Right lobe of liver (tissue), 6 donors: ENCODE measurements around the gene TRAPPC3L. TPM values are rescaled to one million over a fixed set of nuclear protein-coding genes. Genes with fewer than 3 reads are reported as not detected.

Experiments used
- ATAC-seq, 4 donors: fragments of 200-7000 bp; cut with Tn5 transposase; one replicate each; pipeline ENCODE4 v1.9.1; 2020; ENCODE audit warnings: mild to moderate bottlenecking in 4 of 4, moderate library complexity in 4 of 4
- DNase-seq, 3 donors: peaks; one replicate each; pipeline ENCODE4 v3.0.0-alpha.2; 2020
- H3K27ac ChIP-seq, 3 donors: fragments of 200-600 bp; one replicate each; pipeline ENCODE4 v1.8.0; 2022
- H3K27me3 ChIP-seq, 2 donors: fragments of 200-600 bp; one replicate each; pipeline ENCODE4 v1.8.0; 2022
- H3K36me3 ChIP-seq, 4 donors: fragments of 200-600 bp; sonication (generic) in 1 of 4; one replicate each; pipeline versions ENCODE4 v1.5.1 to v1.8.0; 2017 to 2022; ENCODE audit warnings: control low read depth in 1 of 4
- H3K4me1 ChIP-seq, 4 donors: fragments of 200-600 bp; sonication (generic) in 1 of 4; one replicate each; pipeline versions ENCODE4 v1.5.1 to v1.8.0; 2017 to 2022; ENCODE audit warnings: control low read depth in 1 of 4
- H3K4me3 ChIP-seq, 3 donors: fragments of 200-600 bp; one replicate each; pipeline ENCODE4 v1.8.0; 2022
- H3K9me3 ChIP-seq, 4 donors: fragments of 200-600 bp; sonication (generic) in 1 of 4; one replicate each; pipeline versions ENCODE4 v1.5.1 to v1.8.0; 2017 to 2022; ENCODE audit warnings: control low read depth in 1 of 4
- POLR2A ChIP-seq: fragments of 450-650 bp; IDR thresholded peaks from one replicate; pipeline ENCODE4 v1.6.1; 2017; ENCODE audit warnings: antibody characterized with exemption, mild to moderate bottlenecking
- WGBS: methylation state at CpG from one replicate; pipeline ENCODE4 v1.1.6; 2018; ENCODE audit warnings: low coverage, low lambda C conversion rate; ENCODE audit not compliant: insufficient coverage; ENCODE audit errors: missing lambda C conversion rate; 5-methylcytosine and 5-hydroxymethylcytosine counted together
- intact Hi-C, 2 donors: fragments of 100-400 bp; cut with DNase I; formaldehyde crosslinking; loops; one replicate each; pipeline versions ENCODE4 v1.11.2 to v1.14.1; 2022
- long read RNA-seq: library from polyadenylated mRNA; unstranded; transcript quantifications from one replicate; pipeline ENCODE4 v2.0.0, GENCODE V29; 2019
- total RNA-seq, 6 experiments: library from RNA; depleted of rRNA in 2 of 6; stranded (reverse); fragments of >200 nt in 2 of 6; fragmentation: NEBNext Ultra II Directional in 3 of 6; extraction: Animal tissue kit (Norgen Biotek cat#: 25700) in 3 of 6; gene quantifications; one replicate each; pipeline versions ENCODE4 v1.1.0 to v1.2.4, GENCODE V29; 2016 to 2023
- TF ChIP-seq, protein P1 (sequence below), 4 donors: fragments of 200-600 bp in 3 of 4; fragments of 450-650 bp in 1 of 4; IDR thresholded peaks; one replicate each; pipeline versions ENCODE4 v1.5.1 to v1.8.0; 2016 to 2022; ENCODE audit warnings: antibody characterized with exemption in 4 of 4, mild to moderate bottlenecking in 2 of 4
- donor health status: DM: no; HTN: yes; CAD: no.
- donor health status: DM: no; HTN: no; CAD: no.
- donor health status: DM: no; HTN: no; CAD: no.
- donor health status: DM: no; HTN: yes; CAD: no.
- donor health status: DM: no; HTN: yes; CAD: no.

Gene TRAPPC3L
- under 1 TPM in 2 of 6 experiments, not detected in 4; 0.12 to 0.17 TPM for total RNA-seq
- long read RNA-seq: 0 reads

DNA sequence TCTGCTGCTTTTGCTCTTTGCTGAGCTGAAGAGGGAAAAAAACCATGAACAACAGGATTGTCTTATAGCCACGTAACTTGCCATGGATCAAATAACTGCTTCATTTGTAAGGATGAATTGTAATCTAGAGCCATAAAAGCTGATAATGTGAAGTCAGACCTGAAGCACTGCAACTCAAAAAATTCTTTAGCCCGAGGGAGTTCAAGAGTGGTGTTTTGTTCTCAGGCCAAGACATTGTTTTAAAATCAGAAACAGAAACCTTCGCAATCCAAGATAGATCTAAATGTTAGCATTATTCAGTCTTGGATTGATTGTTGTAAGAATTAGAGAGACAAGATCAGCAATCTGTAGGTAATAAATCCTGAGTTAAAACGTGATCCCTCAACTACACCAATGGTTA, at the start of gene TRAPPC3L:
Gene TRAPPC3L, minus strand, starts transcription at position 34 of the 400 bp plus-strand sequence. CDS start 170 bp downstream, outside the sequence.
- intact Hi-C loops: no loop called here
- WGBS: 61% methylated on average over 4 of the region's 4 CpGs
- Histone ChIP-seq H3K4me3 (no peak within 1 kb of the TSS), H3K36me3 (no peaks in the 10 kb centered on the region), H3K27ac (no peak within 1 kb of the TSS), H3K9me3 (no peaks in the 10 kb centered on the region), H3K27me3 (no peaks in the 10 kb centered on the region), H3K4me1 (peaks cover 0 to 5% (median 0%) of the 10 kb centered on the region in 4 donors)
- no peak for ATAC-seq
- no peak for DNase-seq
- no peak for TF ChIP-seq POLR2A

DNA sequence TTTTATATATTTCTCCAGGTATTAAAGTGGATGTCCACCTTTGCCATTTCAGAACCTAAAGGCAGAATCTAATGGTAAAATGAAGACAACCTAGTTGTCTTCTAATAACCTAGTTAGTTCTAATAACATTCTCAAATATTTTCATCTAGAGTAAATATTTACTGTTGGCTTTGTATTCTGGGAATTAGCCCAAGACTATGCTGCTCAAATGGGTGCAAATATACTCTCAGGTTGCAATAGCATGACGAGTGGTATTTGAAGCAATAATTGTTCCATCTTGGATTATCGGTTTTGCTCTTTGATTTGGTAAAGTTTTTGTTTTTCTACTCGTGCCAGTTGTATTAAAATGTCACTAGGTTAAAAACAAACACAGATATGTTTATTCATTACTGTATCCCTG, 49.8 kb upstream of the TRAPPC3L start:
- H3K27ac ChIP-seq: no peak overlapping the region
- no peaks in the 10 kb centered on the region for H3K9me3 ChIP-seq
- intact Hi-C loops: no loop called here
- DNase-seq (no peak), ATAC-seq (no peak)
- no peaks in the 10 kb centered on the region for H3K4me1 ChIP-seq
- peaks cover 0 to 40% (median 22%) of the 10 kb centered on the region in 4 donors for H3K36me3 ChIP-seq
- no peak for TF ChIP-seq POLR2A
- TF ChIP-seq, protein P1, sequence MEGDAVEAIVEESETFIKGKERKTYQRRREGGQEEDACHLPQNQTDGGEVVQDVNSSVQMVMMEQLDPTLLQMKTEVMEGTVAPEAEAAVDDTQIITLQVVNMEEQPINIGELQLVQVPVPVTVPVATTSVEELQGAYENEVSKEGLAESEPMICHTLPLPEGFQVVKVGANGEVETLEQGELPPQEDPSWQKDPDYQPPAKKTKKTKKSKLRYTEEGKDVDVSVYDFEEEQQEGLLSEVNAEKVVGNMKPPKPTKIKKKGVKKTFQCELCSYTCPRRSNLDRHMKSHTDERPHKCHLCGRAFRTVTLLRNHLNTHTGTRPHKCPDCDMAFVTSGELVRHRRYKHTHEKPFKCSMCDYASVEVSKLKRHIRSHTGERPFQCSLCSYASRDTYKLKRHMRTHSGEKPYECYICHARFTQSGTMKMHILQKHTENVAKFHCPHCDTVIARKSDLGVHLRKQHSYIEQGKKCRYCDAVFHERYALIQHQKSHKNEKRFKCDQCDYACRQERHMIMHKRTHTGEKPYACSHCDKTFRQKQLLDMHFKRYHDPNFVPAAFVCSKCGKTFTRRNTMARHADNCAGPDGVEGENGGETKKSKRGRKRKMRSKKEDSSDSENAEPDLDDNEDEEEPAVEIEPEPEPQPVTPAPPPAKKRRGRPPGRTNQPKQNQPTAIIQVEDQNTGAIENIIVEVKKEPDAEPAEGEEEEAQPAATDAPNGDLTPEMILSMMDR (IDR thresholded peaks at IDR 0.05): no peak
- H3K4me3 ChIP-seq: no peak overlapping the region
- H3K27me3 ChIP-seq: no peaks in the 10 kb centered on the region
- WGBS: 71% methylated on average over 3 of the region's 3 CpGs

DNA sequence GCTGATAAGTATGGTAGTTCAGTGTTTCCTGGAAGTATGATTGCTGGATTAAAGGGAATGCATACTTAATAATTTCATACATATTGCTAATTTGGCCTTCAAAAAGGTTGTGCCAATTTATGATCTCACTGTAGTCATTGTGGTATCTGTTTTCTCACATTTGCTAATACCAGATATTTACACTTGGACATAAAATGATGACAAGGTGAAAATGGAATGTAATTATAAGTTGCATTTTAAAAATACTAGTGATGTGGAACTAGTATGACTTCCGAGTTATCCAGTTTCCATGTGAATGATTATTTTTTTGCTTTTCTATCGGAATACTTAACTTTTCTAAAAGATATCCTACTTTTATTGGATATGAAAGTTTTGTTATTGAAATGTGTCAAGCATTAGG, 41.3 kb upstream of the TRAPPC3L start:
- peaks cover 0 to 24% (median 17%) of the 10 kb centered on the region in 4 donors for H3K36me3 ChIP-seq
- WGBS: 93% methylated on average over 2 of the region's 2 CpGs

DNA sequence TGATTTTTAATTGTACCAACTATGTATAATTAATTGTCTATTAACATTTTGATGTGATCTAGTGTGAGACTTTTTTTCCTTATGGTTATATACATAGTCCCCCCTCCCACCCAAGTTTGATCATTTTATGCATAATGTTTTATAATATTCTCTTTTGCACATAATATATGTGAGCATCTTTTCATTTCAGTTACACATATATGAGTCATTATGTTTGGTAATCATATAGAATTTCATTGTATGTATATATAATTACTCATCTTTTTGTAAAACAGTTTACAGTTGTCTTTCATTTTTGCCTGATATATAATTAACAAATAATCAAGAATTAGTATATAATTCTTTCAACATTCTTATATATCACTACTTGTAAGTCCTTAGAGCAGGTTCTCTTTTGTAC, 40.8 kb upstream of the TRAPPC3L start:
- Histone ChIP-seq H3K27me3 (no peaks in the 10 kb centered on the region), H3K4me3 (no peak overlapping the region), H3K27ac (no peak overlapping the region), H3K36me3 (peaks cover 0 to 19% (median 15%) of the 10 kb centered on the region in 4 donors), H3K9me3 (no peaks in the 10 kb centered on the region), H3K4me1 (no peaks in the 10 kb centered on the region)
- ATAC-seq: no peak
- TF ChIP-seq, protein P1 (IDR thresholded peaks at IDR 0.05): no peak
- TF ChIP-seq POLR2A: no peak
- DNase-seq: no peak
- intact Hi-C loops: no loop called here

More for the DNA sequence above, 41.3 kb upstream of the TRAPPC3L start:
- H3K27me3 ChIP-seq: no peaks in the 10 kb centered on the region
- intact Hi-C loops: no loop called here
- no peaks in the 10 kb centered on the region for H3K4me1 ChIP-seq
- no peaks in the 10 kb centered on the region for H3K9me3 ChIP-seq
- ATAC-seq (no peak), DNase-seq (no peak)
- H3K27ac ChIP-seq: no peak overlapping the region
- TF ChIP-seq, protein P1 (IDR thresholded peaks at IDR 0.05): no peak
- no peak for TF ChIP-seq POLR2A
- H3K4me3 ChIP-seq: no peak overlapping the region

DNA sequence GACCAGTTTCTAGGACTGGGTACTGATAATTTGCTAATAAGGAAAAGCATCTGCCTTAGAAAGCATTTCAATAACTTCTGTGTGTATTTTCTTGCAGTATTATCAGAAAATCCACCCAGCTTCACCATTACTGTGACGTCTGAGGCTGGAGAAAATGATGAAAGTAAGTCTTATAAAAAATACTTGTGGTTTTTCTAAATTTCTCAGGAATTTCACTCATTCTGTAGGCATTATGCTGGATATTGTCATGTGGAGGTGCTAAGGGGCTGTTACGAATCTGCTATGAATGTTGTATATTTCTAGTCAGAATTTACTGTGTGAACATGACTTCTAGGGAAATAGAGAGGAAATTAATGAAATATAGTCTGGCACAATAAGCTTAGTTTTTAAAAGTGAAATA, 34.7 kb upstream of the TRAPPC3L start:
- intact Hi-C loops: no loop called here
- TF ChIP-seq, protein P1 (IDR thresholded peaks at IDR 0.05): no peak
- TF ChIP-seq POLR2A: no peak
- H3K27me3 ChIP-seq: no peaks in the 10 kb centered on the region
- no peak overlapping the region for H3K4me3 ChIP-seq
- ATAC-seq (no peak), DNase-seq (no peak)
- 88% methylated on average over 2 of the region's 2 CpGs for WGBS
- no peaks in the 10 kb centered on the region for H3K9me3 ChIP-seq
- H3K36me3 ChIP-seq: no peaks in the 10 kb centered on the region
- H3K4me1 ChIP-seq: no peaks in the 10 kb centered on the region
- no peak overlapping the region for H3K27ac ChIP-seq
